Tibial nerve (tissue), 3 donors: Measurements from ENCODE around the gene SYNPO2.

Source experiments
- CTCF ChIP-seq, 5 experiments: fragments of 200-600 bp in 3 of 5; fragments of 450-650 bp in 2 of 5; sonication (generic) in 3 of 5; IDR thresholded peaks; one replicate each; pipeline ENCODE4 v1.5.1; 2016 to 2019; ENCODE audit warnings: antibody characterized with exemption in 5 of 5, mild to moderate bottlenecking in 3 of 5, moderate library complexity in 2 of 5
- POLR2A ChIP-seq, 2 donors: fragments of 450-650 bp; IDR thresholded peaks; one replicate each; pipeline ENCODE4 v1.6.1; 2017; ENCODE audit warnings: antibody characterized with exemption in 2 of 2, mild to moderate bottlenecking in 2 of 2, moderate library complexity in 2 of 2

GRCh38 chr4:119099227-119099810, 210.7 kb downstream of the SYNPO2 start:
- TF ChIP-seq CTCF (IDR thresholded peaks at IDR 0.05) (no peak), POLR2A (IDR thresholded peaks at IDR 0.05) (no peak)
